ENCODE measurements around the gene PDZD4. TPM values are rescaled to one million over a fixed set of nuclear protein-coding genes. Genes with fewer than 3 reads are reported as not detected.

The PDZD4 gene
- total and polyA plus RNA-seq, 2 experiments from 2014 or later = 30.5 to 230 TPM

DNA sequence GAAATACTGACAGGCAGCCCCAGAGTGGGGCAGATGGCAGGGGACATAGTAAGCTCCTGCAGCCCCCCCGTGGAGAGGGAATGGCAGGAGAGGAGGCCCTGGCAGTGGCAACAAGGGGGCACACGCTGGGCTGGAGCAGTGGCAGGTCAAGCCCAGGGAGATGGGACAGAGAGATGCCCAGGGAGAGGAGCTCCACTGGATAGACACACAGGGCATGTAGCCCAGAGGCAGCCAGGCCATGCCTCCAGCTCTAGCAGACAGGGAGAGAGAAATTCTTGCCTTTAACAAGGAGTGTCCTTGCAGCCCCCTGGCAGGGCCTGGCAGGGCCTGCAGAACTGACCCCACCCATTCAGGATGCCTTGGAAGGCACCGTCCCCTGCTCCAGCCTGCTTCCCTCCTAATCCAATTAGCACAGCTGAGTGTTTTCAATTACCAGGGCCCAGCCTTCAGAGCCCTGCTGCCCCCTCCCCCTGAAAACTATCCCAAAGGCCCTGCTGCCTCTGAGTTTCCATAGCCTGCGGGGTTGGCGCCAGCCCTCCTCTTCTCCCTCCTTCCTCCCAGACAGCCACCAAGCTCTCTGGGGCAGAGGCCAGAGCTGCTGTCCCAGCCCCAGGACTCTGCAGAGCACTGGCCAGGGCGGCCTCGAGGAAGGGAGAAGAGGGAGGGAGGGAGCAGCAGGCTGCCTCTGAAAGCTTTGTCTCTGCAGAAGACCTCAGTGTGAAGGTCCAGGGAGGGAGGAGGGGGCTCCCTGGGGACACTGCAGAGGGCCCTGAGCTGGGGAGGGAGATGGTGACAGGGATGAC lies 43.1 kb upstream of the PDZD4 start:
- Mint-ChIP-seq H3K4me3 (no peak overlapping the region), H3K36me3 (ENCODE audit: low read depth) (peaks cover 8% of the 10 kb centered on the region), H3K4me1 (peaks cover 52% of the 10 kb centered on the region), H3K27ac (no peak overlapping the region), H3K27me3 (ENCODE audit: insufficient read depth, low read depth, poor library complexity) (peaks cover 10% of the 10 kb centered on the region), H3K9me3 (no peaks in the 10 kb centered on the region; the same call in 2 of the 3 replicates)
- Histone ChIP-seq H3K27me3 (ENCODE audit: insufficient read depth) (no peaks in the 10 kb centered on the region), H3K79me2 (replicated peaks; ENCODE audit: insufficient read depth) (no peaks in the 10 kb centered on the region), H3K4me1 (ENCODE audit: insufficient read depth) (peaks cover 16% of the 10 kb centered on the region; the same call in 1 of the 2 replicates), H3F3A (replicated peaks; ENCODE audit: low read depth) (no peaks in the 10 kb centered on the region), H3K9me2 (ENCODE audit: insufficient read depth) (no peaks in the 10 kb centered on the region), H3K4me3 (no peak overlapping the region), H4K20me1 (replicated peaks; ENCODE audit: insufficient read depth) (no peaks in the 10 kb centered on the region), H3K27ac (ENCODE audit: low read depth) (no peak overlapping the region), H3K36me3 (ENCODE audit: insufficient read depth) (no peaks in the 10 kb centered on the region), H2AFZ (no peak overlapping the region), H3K4me2 (no peak overlapping the region)
- DNase-seq (ENCODE audit: low spot score) (no peak), ATAC-seq (no peak)
- no peak for TF ChIP-seq EZH2phosphoT487 (IDR thresholded peaks at IDR 0.05; ENCODE audit: unreplicated experiment)
- TF ChIP-seq ZNF114 (CRISPR knock-in tag; IDR thresholded peaks at IDR 0.05) = no peak
- TF ChIP-seq POLR2AphosphoS5 (IDR thresholded peaks at IDR 0.05; ENCODE audit: low read depth) = no peak
- no peak for TF ChIP-seq JUNB (IDR thresholded peaks at IDR 0.05; ENCODE audit: unreplicated experiment)
- TF ChIP-seq, protein P1, sequence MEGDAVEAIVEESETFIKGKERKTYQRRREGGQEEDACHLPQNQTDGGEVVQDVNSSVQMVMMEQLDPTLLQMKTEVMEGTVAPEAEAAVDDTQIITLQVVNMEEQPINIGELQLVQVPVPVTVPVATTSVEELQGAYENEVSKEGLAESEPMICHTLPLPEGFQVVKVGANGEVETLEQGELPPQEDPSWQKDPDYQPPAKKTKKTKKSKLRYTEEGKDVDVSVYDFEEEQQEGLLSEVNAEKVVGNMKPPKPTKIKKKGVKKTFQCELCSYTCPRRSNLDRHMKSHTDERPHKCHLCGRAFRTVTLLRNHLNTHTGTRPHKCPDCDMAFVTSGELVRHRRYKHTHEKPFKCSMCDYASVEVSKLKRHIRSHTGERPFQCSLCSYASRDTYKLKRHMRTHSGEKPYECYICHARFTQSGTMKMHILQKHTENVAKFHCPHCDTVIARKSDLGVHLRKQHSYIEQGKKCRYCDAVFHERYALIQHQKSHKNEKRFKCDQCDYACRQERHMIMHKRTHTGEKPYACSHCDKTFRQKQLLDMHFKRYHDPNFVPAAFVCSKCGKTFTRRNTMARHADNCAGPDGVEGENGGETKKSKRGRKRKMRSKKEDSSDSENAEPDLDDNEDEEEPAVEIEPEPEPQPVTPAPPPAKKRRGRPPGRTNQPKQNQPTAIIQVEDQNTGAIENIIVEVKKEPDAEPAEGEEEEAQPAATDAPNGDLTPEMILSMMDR (conservative IDR thresholded peaks at IDR 0.05; ENCODE audit: low read depth in 2 of 2) = no peak
- TF ChIP-seq, protein P2, sequence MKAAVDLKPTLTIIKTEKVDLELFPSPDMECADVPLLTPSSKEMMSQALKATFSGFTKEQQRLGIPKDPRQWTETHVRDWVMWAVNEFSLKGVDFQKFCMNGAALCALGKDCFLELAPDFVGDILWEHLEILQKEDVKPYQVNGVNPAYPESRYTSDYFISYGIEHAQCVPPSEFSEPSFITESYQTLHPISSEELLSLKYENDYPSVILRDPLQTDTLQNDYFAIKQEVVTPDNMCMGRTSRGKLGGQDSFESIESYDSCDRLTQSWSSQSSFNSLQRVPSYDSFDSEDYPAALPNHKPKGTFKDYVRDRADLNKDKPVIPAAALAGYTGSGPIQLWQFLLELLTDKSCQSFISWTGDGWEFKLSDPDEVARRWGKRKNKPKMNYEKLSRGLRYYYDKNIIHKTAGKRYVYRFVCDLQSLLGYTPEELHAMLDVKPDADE (IDR thresholded peaks at IDR 0.05) = no peak

DNA sequence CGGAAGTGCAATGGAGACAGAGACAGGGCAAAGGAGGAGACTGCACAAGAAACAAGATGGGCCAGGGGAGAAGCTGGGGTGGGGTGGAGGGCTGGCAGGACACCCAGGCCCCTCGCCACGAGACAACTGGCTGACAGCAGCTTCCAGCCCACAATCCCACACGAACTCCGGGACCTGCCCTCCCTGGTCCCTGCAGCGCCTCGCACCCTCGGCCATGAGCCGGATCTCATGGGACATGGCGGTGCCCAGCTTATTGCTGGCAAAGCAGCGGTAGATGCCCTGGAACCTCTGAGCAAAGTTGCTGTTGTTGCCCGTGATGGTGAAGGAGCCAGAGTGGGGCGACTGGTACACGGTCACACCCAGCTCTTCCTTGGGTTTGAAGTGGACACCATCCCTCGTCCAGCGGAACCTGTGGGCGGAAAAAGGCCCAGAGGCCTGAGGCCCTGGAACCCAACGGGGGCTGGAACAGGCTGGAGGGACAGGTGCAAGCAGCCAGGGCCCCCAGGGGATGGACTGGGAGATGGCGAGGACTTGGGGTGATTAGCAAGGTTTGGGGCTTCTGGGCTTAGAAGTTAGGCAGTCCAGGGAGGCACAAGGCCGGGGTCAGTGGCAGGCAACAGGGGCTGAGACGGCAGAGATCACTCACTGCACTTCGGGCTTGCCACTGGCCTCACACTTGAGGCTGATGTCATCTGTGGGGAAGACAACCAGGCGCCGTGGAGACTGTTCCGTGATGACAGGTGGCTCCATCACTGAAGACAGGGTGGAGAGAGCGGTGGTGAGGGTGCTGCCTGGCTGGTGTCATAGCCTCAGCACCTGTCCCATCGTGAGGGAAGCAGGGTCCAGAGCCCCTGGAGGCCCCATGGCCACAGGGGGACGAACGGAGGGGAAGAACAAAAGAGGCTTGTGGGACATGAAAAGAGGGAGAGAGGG lies 41.9 kb upstream of the PDZD4 start:
- H3K4me2 ChIP-seq = no peak overlapping the region
- no peak for TF ChIP-seq JUNB (IDR thresholded peaks at IDR 0.05; ENCODE audit: unreplicated experiment)
- no peak for TF ChIP-seq ZNF114 (CRISPR knock-in tag; IDR thresholded peaks at IDR 0.05)
- no peak for TF ChIP-seq POLR2AphosphoS5 (IDR thresholded peaks at IDR 0.05; ENCODE audit: low read depth)
- TF ChIP-seq EZH2phosphoT487 (IDR thresholded peaks at IDR 0.05; ENCODE audit: unreplicated experiment) = no peak
- TF ChIP-seq ZNF331 (CRISPR knock-in tag; IDR thresholded peaks at IDR 0.05; ENCODE audit: low read depth) = no peak
- no peak for TF ChIP-seq NANOG (IDR thresholded peaks at IDR 0.05; ENCODE audit: borderline replicate concordance)
- TF ChIP-seq, protein P3, sequence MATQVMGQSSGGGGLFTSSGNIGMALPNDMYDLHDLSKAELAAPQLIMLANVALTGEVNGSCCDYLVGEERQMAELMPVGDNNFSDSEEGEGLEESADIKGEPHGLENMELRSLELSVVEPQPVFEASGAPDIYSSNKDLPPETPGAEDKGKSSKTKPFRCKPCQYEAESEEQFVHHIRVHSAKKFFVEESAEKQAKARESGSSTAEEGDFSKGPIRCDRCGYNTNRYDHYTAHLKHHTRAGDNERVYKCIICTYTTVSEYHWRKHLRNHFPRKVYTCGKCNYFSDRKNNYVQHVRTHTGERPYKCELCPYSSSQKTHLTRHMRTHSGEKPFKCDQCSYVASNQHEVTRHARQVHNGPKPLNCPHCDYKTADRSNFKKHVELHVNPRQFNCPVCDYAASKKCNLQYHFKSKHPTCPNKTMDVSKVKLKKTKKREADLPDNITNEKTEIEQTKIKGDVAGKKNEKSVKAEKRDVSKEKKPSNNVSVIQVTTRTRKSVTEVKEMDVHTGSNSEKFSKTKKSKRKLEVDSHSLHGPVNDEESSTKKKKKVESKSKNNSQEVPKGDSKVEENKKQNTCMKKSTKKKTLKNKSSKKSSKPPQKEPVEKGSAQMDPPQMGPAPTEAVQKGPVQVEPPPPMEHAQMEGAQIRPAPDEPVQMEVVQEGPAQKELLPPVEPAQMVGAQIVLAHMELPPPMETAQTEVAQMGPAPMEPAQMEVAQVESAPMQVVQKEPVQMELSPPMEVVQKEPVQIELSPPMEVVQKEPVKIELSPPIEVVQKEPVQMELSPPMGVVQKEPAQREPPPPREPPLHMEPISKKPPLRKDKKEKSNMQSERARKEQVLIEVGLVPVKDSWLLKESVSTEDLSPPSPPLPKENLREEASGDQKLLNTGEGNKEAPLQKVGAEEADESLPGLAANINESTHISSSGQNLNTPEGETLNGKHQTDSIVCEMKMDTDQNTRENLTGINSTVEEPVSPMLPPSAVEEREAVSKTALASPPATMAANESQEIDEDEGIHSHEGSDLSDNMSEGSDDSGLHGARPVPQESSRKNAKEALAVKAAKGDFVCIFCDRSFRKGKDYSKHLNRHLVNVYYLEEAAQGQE (IDR thresholded peaks at IDR 0.05; ENCODE audit: unreplicated experiment) = no peak
- no peak for TF ChIP-seq STAT1 (IDR thresholded peaks at IDR 0.05; ENCODE audit: unreplicated experiment)
- no peak for TF ChIP-seq EZH2 (IDR thresholded peaks at IDR 0.05; ENCODE audit: low read depth, unreplicated experiment)
- Mint-ChIP-seq H3K9me3 (no peaks in the 10 kb centered on the region; the same call in 2 of the 3 replicates), H3K27ac (no peak overlapping the region), H3K4me3 (no peak overlapping the region; the same call in 2 of the 3 replicates), H3K36me3 (ENCODE audit: low read depth) (peaks cover 11% of the 10 kb centered on the region), H3K4me1 (peaks cover 39% of the 10 kb centered on the region), H3K27me3 (ENCODE audit: insufficient read depth, low read depth, poor library complexity) (peaks cover 5% of the 10 kb centered on the region)
- no peak for DNase-seq (ENCODE audit: low spot score)
- H3K4me1 ChIP-seq (ENCODE audit: insufficient read depth) = peaks cover 8% of the 10 kb centered on the region; the same call in 1 of the 2 replicates
- H3K79me2 ChIP-seq (replicated peaks; ENCODE audit: insufficient read depth) = no peaks in the 10 kb centered on the region
- H3K27me3 ChIP-seq (ENCODE audit: insufficient read depth) = no peaks in the 10 kb centered on the region
- no peak overlapping the region for H2AFZ ChIP-seq
- no peak for ATAC-seq
- H4K20me1 ChIP-seq (replicated peaks; ENCODE audit: insufficient read depth) = no peaks in the 10 kb centered on the region
- H3K36me3 ChIP-seq (ENCODE audit: insufficient read depth) = no peaks in the 10 kb centered on the region
- no peaks in the 10 kb centered on the region for H3F3A ChIP-seq (replicated peaks; ENCODE audit: low read depth)
- H3K4me3 ChIP-seq = no peak overlapping the region
- no peaks in the 10 kb centered on the region for H3K9me2 ChIP-seq (ENCODE audit: insufficient read depth)
- H3K27ac ChIP-seq (ENCODE audit: low read depth) = no peak overlapping the region

Data from GM23338 (cell line).